NT2/D1 (cell line): ENCODE data around the gene TMEM256.

Experiments
- DNase-seq: peaks from one replicate; pipeline ENCODE4 v3.0.0-alpha.2; 2011; ENCODE audit warnings: low read depth, low spot score
- H3K27me3 ChIP-seq: 2 replicates; pipeline ENCODE4 v1.6.0; 2011; ENCODE audit warnings: mild to moderate bottlenecking; ENCODE audit not compliant: insufficient read length, insufficient read depth
- H3K36me3 ChIP-seq: 2 replicates; pipeline ENCODE4 v1.6.1; 2011; ENCODE audit warnings: mild to moderate bottlenecking, low read length, mixed read lengths; ENCODE audit not compliant: insufficient read depth, insufficient read length
- H3K4me1 ChIP-seq: 2 replicates; pipeline ENCODE4 v1.5.1; 2011; ENCODE audit not compliant: insufficient read depth, insufficient read length
- H3K4me3 ChIP-seq: 2 replicates; pipeline ENCODE4 v1.5.1; 2011; ENCODE audit warnings: low read depth; ENCODE audit not compliant: insufficient read length
- H3K9ac ChIP-seq: 2 replicates; pipeline ENCODE4 v1.6.0; 2011; ENCODE audit warnings: low read depth; ENCODE audit not compliant: insufficient read length
- H3K9me3 ChIP-seq: 2 replicates; pipeline ENCODE4 v1.5.1; 2011; ENCODE audit warnings: mild to moderate bottlenecking, low read length; ENCODE audit not compliant: insufficient read depth
- SUZ12 ChIP-seq: IDR thresholded peaks from 2 replicates; pipeline ENCODE4 v1.6.1; 2011; ENCODE audit not compliant: insufficient read length, insufficient read depth; ENCODE audit errors: extremely low read depth
- YY1 ChIP-seq: IDR thresholded peaks from 2 replicates; pipeline ENCODE4 v1.6.1; 2011; ENCODE audit not compliant: insufficient read length, insufficient read depth
- ZNF274 ChIP-seq: IDR thresholded peaks from 2 replicates; pipeline ENCODE4 v1.6.1; 2011; ENCODE audit warnings: mild to moderate bottlenecking, low read depth, low read length

The TMEM256 gene

DNA sequence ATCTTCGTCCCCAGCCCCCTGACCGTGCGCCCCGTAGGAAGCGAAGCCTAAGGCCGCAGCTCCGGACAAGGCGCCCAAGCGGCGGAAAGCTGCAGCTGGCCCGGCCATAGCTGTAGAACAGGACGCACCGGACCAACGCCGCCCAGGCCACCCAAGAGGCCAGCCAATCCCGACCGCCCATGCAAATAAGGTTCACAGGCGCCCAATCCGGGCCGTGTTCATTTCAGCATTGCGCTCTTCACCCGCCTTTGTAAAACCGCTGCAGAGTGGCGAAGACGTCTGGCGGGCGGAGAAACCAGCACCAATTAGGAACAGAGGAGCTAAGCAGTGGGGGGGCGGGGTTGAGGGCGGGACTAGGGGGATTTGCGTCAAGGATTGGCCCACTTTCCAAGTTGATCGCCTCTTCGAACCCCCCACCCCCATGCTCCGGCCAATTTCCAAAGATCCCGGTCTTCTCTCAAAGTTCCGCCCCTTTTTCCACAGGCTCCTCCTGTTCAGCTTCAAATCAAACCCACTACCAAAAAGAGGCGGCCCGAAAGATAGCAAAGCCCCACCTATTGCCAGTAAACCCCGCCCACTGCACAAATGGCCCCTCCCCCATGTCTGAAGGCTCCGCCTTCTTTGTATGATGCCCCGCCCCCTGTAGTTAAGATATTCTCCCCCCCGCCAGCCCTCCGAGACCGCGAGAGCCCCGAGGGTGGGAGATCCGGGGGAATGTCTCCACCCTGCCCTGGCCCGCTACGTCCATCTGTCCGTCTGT is at the start of gene TMEM256:
Gene TMEM256 (minus strand): TSS at position 121 of the 760 bp plus-strand sequence. CDS start 13 bp downstream, at position 108.
- TF ChIP-seq YY1 = peak; percentile 26
- TF ChIP-seq ZNF274 = no peak
- Histone ChIP-seq H3K4me3 (peak within 1 kb of the TSS; percentile 78), H3K9ac (peak within 1 kb of the TSS; percentile 90), H3K36me3 (peaks cover 14% of the 10 kb centered on the region), H3K4me1 (no peaks in the 10 kb centered on the region), H3K27me3 (no peaks in the 10 kb centered on the region), H3K9me3 (no peaks in the 10 kb centered on the region)
- peak; percentile 95 for DNase-seq

DNA sequence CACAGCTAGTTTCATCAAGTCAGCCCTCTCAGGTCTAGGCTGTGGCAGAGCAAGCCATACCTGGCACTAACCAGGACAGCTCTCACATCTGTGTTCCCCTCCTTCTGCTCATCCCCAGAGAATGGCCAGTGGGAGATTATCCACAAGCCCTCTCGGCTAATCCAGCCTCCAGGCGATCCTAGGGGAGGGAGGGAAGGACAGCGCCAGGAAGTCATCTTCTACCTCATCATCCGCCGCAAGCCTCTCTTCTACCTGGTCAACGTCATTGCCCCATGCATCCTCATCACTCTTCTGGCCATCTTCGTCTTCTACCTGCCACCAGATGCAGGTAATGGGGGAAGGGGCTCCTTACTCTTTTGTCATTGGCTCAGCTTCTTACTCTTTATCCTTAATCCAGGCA is 44.6 kb upstream of the TMEM256 start:
- H3K4me3 ChIP-seq = no peak overlapping the region
- no peak overlapping the region for H3K9ac ChIP-seq
- peaks cover 2% of the 10 kb centered on the region for H3K4me1 ChIP-seq
- H3K9me3 ChIP-seq = no peaks in the 10 kb centered on the region
- peaks cover 12% of the 10 kb centered on the region for H3K27me3 ChIP-seq
- TF ChIP-seq SUZ12 (no peak), YY1 (no peak), ZNF274 (no peak)
- H3K36me3 ChIP-seq = no peaks in the 10 kb centered on the region
- no peak for DNase-seq

DNA sequence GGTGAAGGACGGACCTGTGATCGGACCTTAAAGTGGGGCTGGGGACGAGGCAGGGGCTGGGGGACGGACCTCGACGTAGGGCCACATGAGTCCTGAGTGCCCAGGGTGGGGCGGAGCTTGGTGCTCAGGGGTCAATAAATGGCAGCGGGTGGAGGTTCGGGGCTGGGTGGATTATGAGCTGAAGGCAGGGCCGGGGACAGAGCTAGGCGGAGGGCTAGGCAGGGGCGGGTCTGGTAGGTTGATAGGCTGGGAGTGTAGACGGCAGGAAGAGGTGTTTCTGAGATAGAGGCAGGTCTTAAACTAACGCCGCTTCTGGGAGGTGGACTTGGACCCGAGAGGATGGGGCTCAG is 41.7 kb upstream of the TMEM256 start:
- Histone ChIP-seq H3K9me3 (no peaks in the 10 kb centered on the region), H3K4me1 (peaks cover 4% of the 10 kb centered on the region), H3K36me3 (no peaks in the 10 kb centered on the region), H3K9ac (peak overlapping the region; percentile 50), H3K27me3 (peaks cover 29% of the 10 kb centered on the region), H3K4me3 (peak overlapping the region; percentile 42)
- TF ChIP-seq ZNF274 (no peak), YY1 (no peak), SUZ12 (no peak)
- no peak for DNase-seq

DNA sequence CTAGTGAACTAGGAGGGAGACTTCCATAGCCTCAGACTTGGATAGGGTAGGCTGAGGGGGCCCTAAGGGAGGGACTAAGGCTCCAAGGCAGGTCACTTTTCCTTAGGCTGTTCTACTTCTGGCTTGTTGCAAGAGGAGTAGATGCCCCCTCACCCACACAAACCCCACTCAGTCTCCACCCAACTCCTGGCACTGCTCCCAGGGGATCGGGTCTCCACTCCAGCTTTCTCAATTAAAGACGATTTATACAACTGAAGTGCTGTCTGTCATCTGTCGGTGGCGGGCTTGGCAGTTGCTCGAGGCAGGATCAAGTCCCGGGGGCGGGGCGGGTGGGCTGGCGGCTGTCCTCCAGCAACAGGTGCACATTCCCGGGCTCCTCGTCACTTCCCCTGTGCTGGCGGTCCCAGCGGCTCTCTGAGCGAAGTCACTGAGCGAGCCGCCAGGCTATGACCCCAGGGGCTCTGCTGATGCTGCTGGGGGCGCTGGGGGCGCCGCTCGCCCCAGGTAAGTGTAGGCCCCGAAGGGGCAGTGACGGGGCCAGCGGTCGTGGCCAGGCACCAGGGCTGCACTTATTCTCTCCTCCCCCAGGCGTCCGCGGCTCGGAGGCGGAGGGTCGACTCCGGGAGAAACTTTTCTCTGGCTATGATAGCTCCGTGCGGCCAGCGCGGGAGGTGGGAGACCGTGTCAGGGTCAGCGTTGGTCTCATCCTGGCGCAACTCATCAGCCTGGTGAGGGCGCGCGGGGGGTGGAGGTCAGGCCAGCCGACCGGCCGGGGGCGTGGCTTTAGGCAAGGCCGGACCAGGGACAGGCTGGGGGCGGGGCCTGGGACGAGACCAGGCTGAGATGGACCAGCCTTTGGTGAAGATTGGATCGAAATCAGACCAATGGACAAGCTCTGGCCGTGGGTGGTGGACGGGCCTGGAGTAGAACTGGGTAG is 41.1 kb upstream of the TMEM256 start, which contains the start of gene CHRNB1:
Gene CHRNB1 (plus strand): TSS at position 380 of the 937 bp plus-strand sequence. CDS start 67 bp downstream, at position 447.
- Histone ChIP-seq H3K4me1 (peaks cover 4% of the 10 kb centered on the region), H3K9ac (peak within 1 kb of the TSS; percentile 72), H3K27me3 (peaks cover 29% of the 10 kb centered on the region), H3K4me3 (peak within 1 kb of the TSS; percentile 42), H3K36me3 (no peaks in the 10 kb centered on the region), H3K9me3 (no peaks in the 10 kb centered on the region)
- TF ChIP-seq SUZ12 (no peak), YY1 (no peak), ZNF274 (no peak)
- DNase-seq = no peak

DNA sequence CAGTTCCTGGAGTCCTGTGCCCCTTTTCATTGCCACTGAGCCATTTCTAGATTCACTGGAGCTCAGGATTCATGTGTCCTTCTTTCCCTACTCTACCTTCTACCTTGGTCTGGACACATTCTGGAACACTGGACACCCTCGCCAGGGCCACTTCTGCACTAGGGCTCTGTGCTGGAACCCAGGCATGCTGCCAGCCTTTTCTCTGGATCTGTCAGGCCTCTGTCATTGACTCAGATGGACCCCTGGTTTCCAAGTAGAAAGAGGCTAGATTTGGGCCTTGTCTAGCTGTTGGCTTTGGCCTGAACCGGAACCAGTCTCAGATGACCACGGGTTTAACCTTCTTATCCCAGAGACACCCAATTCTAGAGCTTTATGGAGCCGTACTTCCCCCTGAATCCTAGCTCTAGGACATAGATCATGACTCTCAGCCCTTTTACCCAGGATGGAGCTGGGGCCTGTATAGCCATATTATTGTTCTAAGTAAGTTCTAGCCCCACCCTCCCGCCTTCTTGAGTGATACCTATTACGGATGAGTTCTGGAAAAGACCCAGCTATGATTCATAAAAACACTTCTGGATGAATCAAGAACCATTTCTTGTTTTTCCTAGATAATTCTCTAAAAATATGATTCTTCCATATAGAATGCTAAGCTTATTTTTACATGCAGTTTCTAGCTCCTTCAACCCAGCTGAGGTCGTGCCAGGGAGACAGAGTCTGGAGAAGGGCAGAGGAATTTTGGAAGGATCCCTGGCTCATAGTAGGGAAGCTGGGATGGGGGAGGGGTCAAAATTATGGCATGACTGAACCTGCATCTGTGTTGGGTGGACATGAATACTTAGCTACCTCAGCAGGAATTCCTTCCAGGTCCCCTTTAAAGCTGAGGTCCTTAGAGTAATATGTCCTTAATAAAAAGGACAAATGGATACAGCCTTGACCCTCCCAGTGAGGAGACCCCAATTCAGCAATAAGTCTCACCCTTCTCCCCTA is 39.9 kb upstream of the TMEM256 start:
- Histone ChIP-seq H3K4me3 (no peak overlapping the region), H3K9me3 (no peaks in the 10 kb centered on the region), H3K27me3 (peaks cover 39% of the 10 kb centered on the region), H3K36me3 (no peaks in the 10 kb centered on the region), H3K4me1 (peaks cover 4% of the 10 kb centered on the region), H3K9ac (no peak overlapping the region)
- DNase-seq = no peak
- TF ChIP-seq SUZ12 (no peak), YY1 (no peak), ZNF274 (no peak)

DNA sequence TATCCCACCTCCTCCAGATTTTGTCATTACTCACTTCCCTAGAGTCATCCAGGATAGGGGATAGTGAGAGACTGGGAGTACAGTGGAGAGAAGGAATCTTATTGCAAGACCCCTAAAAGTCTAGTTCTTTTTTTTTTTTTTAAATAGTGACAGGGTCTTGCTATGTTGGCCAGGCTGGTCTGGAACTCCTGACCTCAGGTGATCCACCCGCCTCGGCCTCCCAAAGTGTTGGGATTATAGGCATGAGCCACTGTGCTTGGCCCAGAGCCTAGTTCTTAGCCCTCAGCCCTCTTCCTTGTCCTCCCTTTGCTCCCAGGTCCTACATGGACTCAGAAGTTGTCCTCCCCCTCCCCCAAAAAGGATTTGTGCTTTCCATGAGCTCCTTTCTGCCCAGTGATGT is 38.2 kb upstream of the TMEM256 start:
- Histone ChIP-seq H3K4me1 (peaks cover 11% of the 10 kb centered on the region), H3K9me3 (no peaks in the 10 kb centered on the region), H3K27me3 (peaks cover 54% of the 10 kb centered on the region), H3K9ac (no peak overlapping the region), H3K36me3 (no peaks in the 10 kb centered on the region), H3K4me3 (no peak overlapping the region)
- no peak for DNase-seq
- TF ChIP-seq SUZ12 = no peak
- TF ChIP-seq YY1 = no peak
- no peak for TF ChIP-seq ZNF274
